GM21619 (cell line): ENCODE measurements around the gene AGT.
"Not testable (repeated sequence)": the region's sequence is repeated elsewhere in the genome, so short reads cannot be mapped to it uniquely, and the experiment has no call there.

Experiments used
- ATAC-seq: cut with Tn5 transposase; IDR thresholded peaks from one replicate; pipeline ENCODE4 v1.9.1; 2021; ENCODE audit not compliant: unreplicated experiment

AGT gene

DNA sequence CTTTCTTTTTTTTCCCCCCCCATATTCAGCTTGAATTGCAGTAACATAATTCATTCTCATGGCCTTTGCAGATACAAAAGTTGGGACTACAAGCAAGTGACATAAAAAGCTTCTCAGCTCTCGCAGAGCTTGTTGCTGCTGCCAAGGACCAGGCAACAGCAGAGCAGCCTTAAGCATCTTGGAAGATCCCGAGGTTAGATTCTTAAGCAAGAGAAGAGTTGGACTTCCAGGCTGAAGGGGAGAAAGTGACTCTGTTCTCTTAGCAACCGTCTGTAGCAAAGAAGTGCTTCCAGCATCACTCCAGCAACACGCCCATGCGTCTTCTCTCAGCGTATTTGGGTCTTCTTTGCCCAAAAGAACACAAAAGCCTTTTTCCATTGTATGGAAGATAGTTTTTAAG, 20.7 kb downstream of the AGT start:
- no peak for ATAC-seq

DNA sequence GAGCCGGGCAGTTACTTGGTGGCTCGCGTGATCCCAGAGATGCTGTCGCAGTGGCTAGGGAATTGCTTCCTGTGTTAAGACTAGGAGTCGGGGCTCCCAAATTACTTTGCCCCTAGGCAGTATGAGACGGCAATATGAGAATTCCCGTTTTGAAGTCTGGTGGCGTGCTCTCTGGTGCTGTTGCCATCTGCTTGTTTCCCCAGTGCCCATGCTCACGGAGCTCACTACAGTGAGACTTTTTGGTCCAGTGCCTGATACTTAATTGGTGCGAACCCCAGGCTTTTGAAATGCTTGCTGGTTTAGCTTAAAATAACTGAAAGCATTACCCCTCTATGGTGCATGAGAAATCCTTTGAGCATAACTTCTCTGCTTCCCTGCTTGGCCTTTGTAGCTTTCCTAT, 22.3 kb downstream of the AGT start:
- ATAC-seq: no peak

DNA sequence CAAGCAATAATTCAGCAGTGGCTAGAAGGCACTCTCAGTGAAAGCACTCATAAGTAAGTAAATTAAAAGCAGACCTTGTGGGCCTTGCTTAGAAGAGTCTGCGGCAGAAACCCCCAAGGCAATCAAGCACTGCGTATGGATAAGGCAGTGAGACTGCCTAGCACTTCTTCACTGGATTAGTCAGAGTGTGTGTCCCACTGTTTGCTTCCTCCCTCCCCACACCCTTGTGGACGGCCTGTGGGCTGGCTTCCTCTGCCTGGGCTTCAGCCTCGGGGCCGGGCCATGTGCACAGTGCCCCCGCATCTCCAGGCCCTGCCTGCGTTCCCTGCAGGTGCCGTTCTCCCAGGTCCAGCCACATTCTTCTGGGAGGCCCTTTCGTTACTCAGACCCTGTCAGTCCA, 23.8 kb downstream of the AGT start:
- no peak for ATAC-seq

- no peak for ATAC-seq
These were observed 27.2 kb downstream of the AGT start for GRCh38 chr1:230686747-230687146.

- no peak for ATAC-seq
These were observed 28.9 kb downstream of the AGT start for GRCh38 chr1:230684998-230685397.

DNA sequence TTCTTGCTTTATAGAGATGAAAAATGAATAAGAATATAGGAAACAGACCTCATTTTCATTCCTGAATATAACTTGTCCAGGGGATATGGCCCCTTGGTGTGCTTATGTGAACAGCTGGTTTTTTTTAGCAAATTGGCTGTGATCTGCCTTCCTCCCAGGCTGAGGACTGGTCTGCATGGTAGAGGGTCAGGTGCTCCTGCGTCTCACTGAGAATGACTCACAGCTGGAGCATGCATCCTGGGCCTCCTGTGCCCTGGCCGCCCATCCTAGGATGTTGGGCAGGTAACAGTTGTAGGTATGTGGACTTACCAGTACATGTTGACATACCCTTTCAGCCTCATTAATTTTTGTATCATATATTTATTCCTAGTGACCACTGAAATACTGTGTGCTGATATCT, 29.8 kb downstream of the AGT start:
- no peak for ATAC-seq

- no peak for ATAC-seq
These were observed 30.9 kb downstream of the AGT start for GRCh38 chr1:230682882-230683610.

- no peak for ATAC-seq
These were observed 31.6 kb downstream of the AGT start for GRCh38 chr1:230682274-230682673.

GRCh38 chr1:230681599-230681998, 32.3 kb downstream of the AGT start:
- ATAC-seq: no peak

- ATAC-seq: no peak
These were observed 33.5 kb downstream of the AGT start for GRCh38 chr1:230680300-230681025.

DNA sequence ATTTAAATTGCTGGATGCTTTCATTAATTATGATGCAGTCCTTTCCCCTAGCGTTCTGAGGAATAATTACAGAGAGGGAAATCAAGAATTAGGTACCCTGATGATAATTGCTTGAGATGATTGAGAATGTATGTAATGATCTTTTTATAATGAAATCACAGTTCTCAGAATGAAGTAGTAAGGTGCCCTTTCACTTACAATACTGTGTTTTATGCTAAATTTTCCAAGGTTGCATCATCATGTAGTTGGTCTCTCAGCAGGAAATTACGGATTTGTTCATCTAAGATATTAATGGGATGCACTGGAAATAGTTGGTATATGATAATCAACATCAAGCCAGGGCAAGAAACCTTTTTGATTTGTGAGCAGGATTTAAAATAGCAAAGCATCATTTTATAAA, 34.1 kb downstream of the AGT start:
- ATAC-seq: no peak

DNA sequence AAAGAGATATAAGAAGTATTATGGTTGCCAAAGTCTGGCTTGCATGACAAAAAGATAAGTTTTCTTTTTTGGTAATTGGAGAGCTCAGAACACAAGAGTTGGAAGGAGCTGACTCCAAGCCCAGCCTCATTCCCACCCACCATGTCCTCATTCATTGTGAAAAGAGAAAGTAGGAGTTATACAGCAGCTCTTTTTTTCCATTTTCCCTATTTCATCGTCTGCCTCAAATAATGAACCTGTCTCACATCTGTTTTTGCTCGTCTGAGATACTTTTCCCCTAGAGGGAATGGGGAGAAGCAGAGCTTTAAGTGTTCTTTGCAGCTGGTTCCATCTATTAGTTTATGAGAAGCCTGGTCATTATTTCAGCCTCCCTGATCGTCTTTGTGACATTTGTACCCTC, 34.7 kb downstream of the AGT start:
- ATAC-seq: no peak

DNA sequence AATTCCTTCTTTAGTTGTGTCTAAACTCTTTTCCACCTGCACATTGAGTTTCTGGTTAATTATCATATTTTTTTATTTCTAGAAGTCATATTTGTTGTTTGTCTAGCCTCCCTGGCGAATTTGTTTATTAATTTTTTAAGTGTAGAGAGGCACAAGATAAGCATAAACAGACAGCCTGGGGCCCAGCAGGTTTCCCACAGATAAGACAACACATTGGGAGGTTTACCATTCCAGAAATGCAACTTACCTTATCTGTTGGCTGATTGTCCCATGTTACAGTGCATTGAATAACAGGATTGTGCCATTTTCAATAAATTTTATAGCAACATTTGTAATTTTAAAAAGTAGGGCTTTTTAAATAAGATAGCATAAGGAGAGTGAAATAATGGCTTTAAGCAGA, 36.7 kb downstream of the AGT start:
- ATAC-seq: no peak

DNA sequence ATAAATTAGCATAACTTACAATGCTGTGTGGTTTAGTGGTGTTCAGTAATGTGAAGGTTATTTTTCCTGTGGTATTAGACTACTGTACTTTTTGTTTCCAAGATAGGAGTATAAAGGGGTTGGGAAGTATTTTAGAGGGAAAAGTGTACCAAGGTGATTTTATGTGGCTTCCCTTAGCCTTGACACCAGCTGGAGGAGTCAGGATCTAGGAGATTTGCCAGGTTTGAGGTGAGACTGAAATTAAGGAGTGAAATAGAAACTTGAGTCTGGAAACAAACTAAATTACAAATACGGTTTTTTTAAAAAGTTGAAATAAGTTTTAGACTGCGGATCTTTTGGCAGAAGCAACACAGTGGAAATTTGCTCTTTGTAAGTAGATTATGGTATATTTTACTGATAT, 39.3 kb downstream of the AGT start:
- no peak for ATAC-seq

GRCh38 chr1:230669543-230669942, 44.4 kb downstream of the AGT start:
- ATAC-seq: no peak

GRCh38 chr1:230668227-230668626, 45.7 kb downstream of the AGT start:
- ATAC-seq: no peak

GRCh38 chr1:230661976-230662375, 51.9 kb downstream of the AGT start:
- no peak for ATAC-seq

DNA sequence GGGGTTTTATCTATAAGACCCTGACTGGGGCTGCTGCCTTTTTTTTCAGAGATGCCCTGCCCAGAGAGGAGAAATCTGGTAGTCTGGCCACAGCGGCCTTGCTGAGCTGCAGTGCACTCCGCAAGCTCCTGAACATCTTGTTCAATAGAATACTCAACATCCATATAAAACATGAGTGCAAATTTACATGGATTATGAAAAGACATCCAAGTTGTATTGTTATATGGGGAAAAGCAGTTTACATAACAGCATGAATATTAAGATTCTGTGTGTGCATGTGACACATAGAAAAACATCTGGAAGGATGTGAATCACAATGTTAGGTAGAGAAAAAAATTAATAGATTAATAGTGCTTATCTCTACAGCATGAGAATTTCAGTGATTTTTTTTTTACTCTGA, 55.2 kb downstream of the AGT start:
- ATAC-seq: no peak

- ATAC-seq: not testable (repeated sequence)
These were observed 55.8 kb downstream of the AGT start for GRCh38 chr1:230658103-230658502.

DNA sequence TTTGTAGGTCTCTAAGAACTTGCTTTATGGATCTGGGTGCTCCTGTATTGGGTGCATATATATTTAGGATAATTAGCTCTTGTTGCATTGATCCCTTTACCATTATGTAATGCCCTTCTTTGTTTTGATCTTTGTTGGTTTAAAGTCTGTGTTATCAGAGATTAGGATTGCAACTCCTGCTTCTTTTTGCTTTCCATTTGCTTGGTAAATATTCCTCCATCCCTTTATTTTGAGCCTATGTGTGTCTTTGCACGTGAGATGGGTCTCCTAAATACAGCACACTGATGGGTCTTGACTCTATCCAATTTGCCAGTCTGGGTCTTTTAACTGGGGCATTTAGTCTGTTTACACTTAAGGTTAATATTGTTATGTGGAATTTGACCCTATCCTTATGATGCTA, 57.2 kb downstream of the AGT start:
- not testable (repeated sequence) for ATAC-seq
